GM23338 (cell line): ENCODE data around the gene C10orf90. TPM values are rescaled to one million over a fixed set of nuclear protein-coding genes. Genes with fewer than 3 reads are reported as not detected.

Experiments
- ATAC-seq: fragments of 200-7000 bp; cut with Tn5 transposase; 3 replicates; pipeline ENCODE4 v1.9.1; 2020
- DNase-seq: peaks from one replicate; pipeline ENCODE4 v3.0.0-alpha.2; 2015; ENCODE audit warnings: low spot score
- H2AFZ ChIP-seq: fragments of 200-600 bp; sonication (generic); 2 replicates; pipeline ENCODE4 v1.8.0; 2016; ENCODE audit warnings: antibody characterized with exemption, mild to moderate bottlenecking, moderate library complexity
- H3F3A ChIP-seq: fragments of 200-600 bp; sonication (generic); replicated peaks from 2 replicates; pipeline ENCODE4 v1.8.0; 2017; ENCODE audit warnings: antibody characterized with exemption, mixed run types, low read depth
- H3K27ac ChIP-seq: fragments of 200-600 bp; sonication (generic); 2 replicates; pipeline ENCODE4 v1.6.1; 2016; ENCODE audit warnings: low read depth
- H3K27me3 ChIP-seq: fragments of 200-600 bp; sonication (generic); 2 replicates; pipeline ENCODE4 v1.8.0; 2016; ENCODE audit warnings: mild to moderate bottlenecking, mixed run types, moderate library complexity; ENCODE audit not compliant: insufficient read depth
- H3K36me3 ChIP-seq: fragments of 200-600 bp; sonication (generic); 2 replicates; pipeline ENCODE4 v1.8.0; 2016; ENCODE audit warnings: mild to moderate bottlenecking; ENCODE audit not compliant: insufficient read depth
- H3K4me1 ChIP-seq: fragments of 200-600 bp; sonication (generic); 2 replicates; pipeline ENCODE4 v1.8.0; 2016; ENCODE audit warnings: mild to moderate bottlenecking, moderate library complexity; ENCODE audit not compliant: insufficient read depth
- H3K4me2 ChIP-seq: fragments of 200-600 bp; sonication (generic); 2 replicates; pipeline ENCODE4 v1.7.1; 2017; ENCODE audit warnings: mixed run types
- H3K4me3 ChIP-seq: fragments of 200-600 bp; sonication (generic); 2 replicates; pipeline ENCODE4 v1.6.1; 2016; ENCODE audit warnings: mixed run types
- H3K79me2 ChIP-seq: fragments of 200-600 bp; sonication (generic); replicated peaks from 2 replicates; pipeline ENCODE4 v1.8.0; 2017; ENCODE audit warnings: mild to moderate bottlenecking; ENCODE audit not compliant: insufficient read depth
- H3K9me2 ChIP-seq: fragments of 200-600 bp; sonication (generic); 2 replicates; pipeline ENCODE4 v1.8.0; 2017; ENCODE audit not compliant: insufficient read depth
- H4K20me1 ChIP-seq: fragments of 200-600 bp; sonication (generic); replicated peaks from 2 replicates; pipeline ENCODE4 v1.8.0; 2017; ENCODE audit warnings: mild to moderate bottlenecking; ENCODE audit not compliant: insufficient read depth
- H3K27ac Mint-ChIP-seq: 2 replicates; pipeline ENCODE4 v1.8.0; 2020; ENCODE audit warnings: inconsistent platforms, mild to moderate bottlenecking, moderate library complexity, mixed read lengths
- H3K27me3 Mint-ChIP-seq: 3 replicates; pipeline ENCODE4 v1.8.0; 2022; ENCODE audit warnings: low read depth, mild to moderate bottlenecking, moderate library complexity, mixed read lengths, inconsistent platforms; ENCODE audit not compliant: insufficient read depth, poor library complexity
- H3K36me3 Mint-ChIP-seq: 3 replicates; pipeline ENCODE4 v1.8.0; 2021; ENCODE audit warnings: low read depth, mild to moderate bottlenecking, inconsistent platforms, moderate library complexity, mixed read lengths
- H3K4me1 Mint-ChIP-seq: 3 replicates; pipeline ENCODE4 v1.8.0; 2020; ENCODE audit warnings: mild to moderate bottlenecking, inconsistent platforms, mixed read lengths
- H3K4me3 Mint-ChIP-seq: 3 replicates; pipeline ENCODE4 v1.8.0; 2021; ENCODE audit warnings: moderate library complexity, mild to moderate bottlenecking, inconsistent platforms, mixed read lengths
- H3K9me3 Mint-ChIP-seq: 3 replicates; pipeline ENCODE4 v1.8.0; 2020; ENCODE audit warnings: moderate library complexity, mild to moderate bottlenecking, inconsistent platforms, mixed read lengths
- CTCF ChIP-seq, 2 experiments: fragments of 200-600 bp in 1 of 2; sonication (generic) in 1 of 2; conservative IDR thresholded peaks; 2 replicates each; pipeline versions ENCODE4 v1.5.1 to v1.6.1; 2016 to 2017; ENCODE audit warnings: antibody characterized with exemption in 2 of 2, low read depth in 2 of 2, mild to moderate bottlenecking in 2 of 2, moderate library complexity in 1 of 2
- EZH2 ChIP-seq: fragments of 200-600 bp; sonication (generic); IDR thresholded peaks from one replicate; pipeline ENCODE4 v1.8.0; 2017; ENCODE audit warnings: antibody characterized with exemption, mild to moderate bottlenecking, low read depth; ENCODE audit not compliant: unreplicated experiment
- EZH2phosphoT487 ChIP-seq: fragments of 200-600 bp; sonication (generic); IDR thresholded peaks from one replicate; pipeline ENCODE4 v1.8.1; 2018; ENCODE audit warnings: antibody characterized with exemption; ENCODE audit not compliant: unreplicated experiment
- JUNB ChIP-seq: IDR thresholded peaks from one replicate; pipeline ENCODE4 v1.6.1; 2016; ENCODE audit warnings: antibody characterized with exemption; ENCODE audit not compliant: unreplicated experiment
- POLR2AphosphoS5 ChIP-seq: IDR thresholded peaks from 2 replicates; pipeline ENCODE4 v1.6.1; 2016; ENCODE audit warnings: antibody characterized with exemption, low read depth
- REST ChIP-seq: IDR thresholded peaks from one replicate; pipeline ENCODE4 v1.6.1; 2018; ENCODE audit warnings: antibody characterized with exemption; ENCODE audit not compliant: unreplicated experiment
- STAT1 ChIP-seq: IDR thresholded peaks from one replicate; pipeline ENCODE4 v1.6.1; 2016; ENCODE audit warnings: antibody characterized with exemption; ENCODE audit not compliant: unreplicated experiment
- ZNF331 ChIP-seq: fragments of 250-450 bp; sonication (Bioruptor Pico); IDR thresholded peaks from 2 replicates; pipeline ENCODE4 v1.5.0; 2020; ENCODE audit warnings: low read depth, mild to moderate bottlenecking, moderate library complexity
- polyA plus RNA-seq: library from polyadenylated mRNA; unstranded; fragments of >200 nt; fragmentation: Nextera tagmentation; extraction: Ambion mirVana; gene quantifications from 2 replicates; pipeline ENCODE4 v1.2.1, GENCODE V29; 2016
- total RNA-seq: library from RNA; depleted of rRNA; stranded (reverse); fragments of >200 nt; shearing (Covaris generic); gene quantifications from 2 replicates; pipeline ENCODE4 v1.2.3, GENCODE V29; 2014
- TF ChIP-seq, protein P1 (sequence below): IDR thresholded peaks from 2 replicates; pipeline ENCODE4 v1.6.1; 2016; ENCODE audit warnings: antibody characterized with exemption

The C10orf90 gene
- total and polyA plus RNA-seq, 2 experiments from 2014 or later: 0.76 to 0.97 TPM

DNA sequence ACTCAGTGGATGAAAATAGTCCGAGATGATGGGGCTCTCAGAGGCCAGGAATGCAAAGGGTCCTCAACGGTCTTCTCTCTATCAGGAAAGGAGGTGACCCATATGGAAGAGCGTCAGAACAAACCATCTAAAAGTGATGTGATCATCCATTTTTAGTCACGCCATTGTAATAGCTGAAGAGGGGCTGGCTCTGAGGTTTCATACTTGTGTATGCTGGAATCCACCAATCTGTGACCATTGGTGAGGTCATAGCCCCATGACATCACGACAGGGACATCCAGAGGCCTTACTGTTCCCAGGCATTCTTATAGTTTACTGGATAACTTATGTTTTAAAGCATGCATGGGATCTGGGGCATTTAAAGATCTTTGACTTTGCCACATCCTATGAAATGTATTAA is 83.6 kb downstream of the C10orf90 start (continued):
- TF ChIP-seq CTCF (conservative IDR thresholded peaks at IDR 0.05; ENCODE audit: low read depth in 2 of 2) (no peak), JUNB (no peak), REST (no peak), ZNF331 (no peak)

DNA sequence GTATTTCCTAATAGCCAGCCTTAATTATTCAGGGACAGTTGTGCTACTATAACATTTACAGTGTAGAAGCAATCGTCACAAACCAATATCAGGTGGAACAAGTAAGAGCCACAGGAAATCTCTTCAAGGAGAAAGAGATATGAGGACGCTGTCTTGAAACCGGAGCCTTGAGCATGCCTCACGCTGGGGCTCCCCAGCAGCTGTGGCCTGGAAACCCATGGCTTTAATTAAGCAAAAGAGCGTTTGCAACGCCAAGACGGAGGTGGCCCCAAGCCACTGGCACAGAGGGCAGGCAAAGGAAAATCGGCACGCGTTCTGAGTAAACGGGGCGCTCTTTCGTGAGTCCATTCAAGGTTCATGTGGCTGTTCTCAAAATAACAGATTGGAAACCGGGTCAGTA is 84.4 kb downstream of the C10orf90 start:
- H3K27ac Mint-ChIP-seq: no peak overlapping the region
- H3K27me3 Mint-ChIP-seq: peaks cover 6% of the 10 kb centered on the region
- ATAC-seq: peak; percentile 58
- TF ChIP-seq, protein P1, sequence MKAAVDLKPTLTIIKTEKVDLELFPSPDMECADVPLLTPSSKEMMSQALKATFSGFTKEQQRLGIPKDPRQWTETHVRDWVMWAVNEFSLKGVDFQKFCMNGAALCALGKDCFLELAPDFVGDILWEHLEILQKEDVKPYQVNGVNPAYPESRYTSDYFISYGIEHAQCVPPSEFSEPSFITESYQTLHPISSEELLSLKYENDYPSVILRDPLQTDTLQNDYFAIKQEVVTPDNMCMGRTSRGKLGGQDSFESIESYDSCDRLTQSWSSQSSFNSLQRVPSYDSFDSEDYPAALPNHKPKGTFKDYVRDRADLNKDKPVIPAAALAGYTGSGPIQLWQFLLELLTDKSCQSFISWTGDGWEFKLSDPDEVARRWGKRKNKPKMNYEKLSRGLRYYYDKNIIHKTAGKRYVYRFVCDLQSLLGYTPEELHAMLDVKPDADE: no peak
- TF ChIP-seq EZH2phosphoT487: no peak
- no peak for TF ChIP-seq CTCF (conservative IDR thresholded peaks at IDR 0.05; ENCODE audit: low read depth in 2 of 2)
- no peak for TF ChIP-seq STAT1
- TF ChIP-seq EZH2: no peak
- no peak for TF ChIP-seq JUNB
- no peak for TF ChIP-seq REST
- no peak for TF ChIP-seq ZNF331
- no peak for TF ChIP-seq POLR2AphosphoS5

More for the DNA sequence above, 84.4 kb downstream of the C10orf90 start:
- no peaks in the 10 kb centered on the region for H3K79me2 ChIP-seq
- Mint-ChIP-seq H3K36me3 (no peaks in the 10 kb centered on the region), H3K9me3 (peaks cover 2% of the 10 kb centered on the region; the same call in 2 of the 3 replicates), H3K4me3 (no peak overlapping the region), H3K4me1 (peaks cover 29% of the 10 kb centered on the region)
- peak; percentile 17 for DNase-seq
- 0 out of 2 replicates have a peak overlapping the region, but pooled peaks have one; percentile 14 for H3K4me2 ChIP-seq
- H3K9me2 ChIP-seq: peaks cover 7% of the 10 kb centered on the region; the same call in 1 of the 2 replicates
- H3F3A ChIP-seq: no peaks in the 10 kb centered on the region
- H3K27ac ChIP-seq: no peak overlapping the region
- no peaks in the 10 kb centered on the region for H3K27me3 ChIP-seq
- H4K20me1 ChIP-seq: no peaks in the 10 kb centered on the region
- H3K4me1 ChIP-seq: peaks cover 19% of the 10 kb centered on the region; the same call in 1 of the 2 replicates
- H3K36me3 ChIP-seq: no peaks in the 10 kb centered on the region
- H2AFZ ChIP-seq: 0 out of 2 replicates have a peak overlapping the region, but pooled peaks have one; percentile 78
- no peak overlapping the region for H3K4me3 ChIP-seq
